Prostate gland (tissue), 2 donors: ENCODE results near the gene CARS1.

ENCODE experiments used
- POLR2AphosphoS5 ChIP-seq: sonication (generic); formaldehyde crosslinking; IDR thresholded peaks from one replicate; pipeline ENCODE4 v1.6.1; 2017; ENCODE audit warnings: antibody characterized with exemption
- TF ChIP-seq, protein P1 (sequence below), 4 experiments: fragments of 200-600 bp in 2 of 4; fragments of 450-650 bp in 2 of 4; sonication (generic) in 2 of 4; IDR thresholded peaks; 1 replicate in 3 of 4; 2 replicates in 1 of 4; pipeline ENCODE4 v1.5.1; 2016 to 2019; ENCODE audit warnings: antibody characterized with exemption in 4 of 4, mild to moderate bottlenecking in 2 of 4, moderate library complexity in 2 of 4

DNA sequence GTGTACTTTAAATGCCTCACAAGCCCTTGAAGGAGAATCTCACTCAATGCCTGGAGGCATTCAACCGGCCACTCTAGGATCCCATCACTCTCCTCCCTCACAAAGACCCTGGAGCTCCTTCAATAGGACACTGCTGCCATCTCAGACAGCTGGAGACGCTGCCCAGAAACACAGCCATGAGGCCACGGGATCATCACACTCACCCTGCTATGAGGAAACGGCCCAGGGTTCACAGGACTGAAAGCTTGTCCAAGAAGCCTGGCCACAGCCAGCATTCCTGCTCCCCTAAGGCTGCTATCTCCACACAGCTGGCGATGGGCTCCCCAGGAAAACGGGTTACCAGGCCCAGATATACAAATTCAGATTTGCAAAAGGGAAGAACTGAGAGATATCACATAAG lies 13.2 kb downstream of the CARS1 start:
- TF ChIP-seq, protein P1, sequence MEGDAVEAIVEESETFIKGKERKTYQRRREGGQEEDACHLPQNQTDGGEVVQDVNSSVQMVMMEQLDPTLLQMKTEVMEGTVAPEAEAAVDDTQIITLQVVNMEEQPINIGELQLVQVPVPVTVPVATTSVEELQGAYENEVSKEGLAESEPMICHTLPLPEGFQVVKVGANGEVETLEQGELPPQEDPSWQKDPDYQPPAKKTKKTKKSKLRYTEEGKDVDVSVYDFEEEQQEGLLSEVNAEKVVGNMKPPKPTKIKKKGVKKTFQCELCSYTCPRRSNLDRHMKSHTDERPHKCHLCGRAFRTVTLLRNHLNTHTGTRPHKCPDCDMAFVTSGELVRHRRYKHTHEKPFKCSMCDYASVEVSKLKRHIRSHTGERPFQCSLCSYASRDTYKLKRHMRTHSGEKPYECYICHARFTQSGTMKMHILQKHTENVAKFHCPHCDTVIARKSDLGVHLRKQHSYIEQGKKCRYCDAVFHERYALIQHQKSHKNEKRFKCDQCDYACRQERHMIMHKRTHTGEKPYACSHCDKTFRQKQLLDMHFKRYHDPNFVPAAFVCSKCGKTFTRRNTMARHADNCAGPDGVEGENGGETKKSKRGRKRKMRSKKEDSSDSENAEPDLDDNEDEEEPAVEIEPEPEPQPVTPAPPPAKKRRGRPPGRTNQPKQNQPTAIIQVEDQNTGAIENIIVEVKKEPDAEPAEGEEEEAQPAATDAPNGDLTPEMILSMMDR (IDR thresholded peaks at IDR 0.05) = no peak
- TF ChIP-seq POLR2AphosphoS5 = no peak
